Keratinocyte (primary cell): ENCODE results near the gene TFAP2D. TPM values are rescaled to one million over a fixed set of nuclear protein-coding genes. Genes with fewer than 3 reads are reported as not detected.

Experiments used
- DNase-seq: peaks from one replicate; pipeline ENCODE4 v3.0.0-alpha.2; 2011; ENCODE audit warnings: low read depth, missing footprints, low spot score
- FAIRE-seq: peaks from 2 replicates; lab custom pipeline; 2011; peaks lifted over from hg19 to GRCh38; lab: Jason Lieb, UNC
- H2AFZ ChIP-seq: 2 replicates; pipeline ENCODE4 v1.6.0; 2012; ENCODE audit warnings: low read length, control low read depth, inconsistent platforms; ENCODE audit not compliant: control insufficient read depth
- H3K27ac ChIP-seq: 2 replicates; pipeline ENCODE4 v1.5.1; 2011; ENCODE audit warnings: low read length; ENCODE audit not compliant: control insufficient read depth, insufficient read depth
- H3K27me3 ChIP-seq: 3 replicates; pipeline ENCODE4 v1.6.0; 2011; ENCODE audit warnings: low read length; ENCODE audit not compliant: control insufficient read depth, insufficient read depth; ENCODE audit errors: extremely low read depth
- H3K36me3 ChIP-seq, 2 experiments: 2 replicates in 1 of 2; 3 replicates in 1 of 2; pipeline ENCODE4 v1.5.1; 2011; ENCODE audit warnings: low read length in 2 of 2, mild to moderate bottlenecking in 1 of 2; ENCODE audit not compliant: control insufficient read depth in 2 of 2, insufficient read depth in 2 of 2; ENCODE audit errors: extremely low read depth in 1 of 2
- H3K4me1 ChIP-seq: 3 replicates; pipeline ENCODE4 v1.5.1; 2011; ENCODE audit warnings: low read length; ENCODE audit not compliant: control insufficient read depth, insufficient read depth; ENCODE audit errors: extremely low read depth
- H3K4me2 ChIP-seq: 3 replicates; pipeline ENCODE4 v1.6.0; 2011; ENCODE audit warnings: low read depth, low read length; ENCODE audit not compliant: control insufficient read depth, insufficient read depth; ENCODE audit errors: extremely low read depth
- H3K4me3 ChIP-seq, 3 experiments: fragments of 200-600 bp in 1 of 3; sonication (generic) in 1 of 3; 2 replicates in 2 of 3; 3 replicates in 1 of 3; pipeline ENCODE4 v1.5.1; 2011 to 2016; ENCODE audit warnings: low read length in 3 of 3, mild to moderate bottlenecking in 3 of 3, control low read depth in 2 of 3, inconsistent platforms in 1 of 3, low read depth in 1 of 3, mixed read lengths in 1 of 3, mixed run types in 1 of 3, moderate library complexity in 1 of 3; ENCODE audit not compliant: control insufficient read depth in 2 of 3, insufficient read depth in 2 of 3; ENCODE audit errors: extremely low read depth in 1 of 3
- H3K79me2 ChIP-seq: 2 replicates; pipeline ENCODE4 v1.6.0; 2012; ENCODE audit warnings: low read length; ENCODE audit not compliant: control insufficient read depth, insufficient read depth
- H3K9ac ChIP-seq: 3 replicates; pipeline ENCODE4 v1.6.0; 2011; ENCODE audit warnings: low read length; ENCODE audit not compliant: control insufficient read depth, insufficient read depth; ENCODE audit errors: extremely low read depth
- H3K9me1 ChIP-seq: 3 replicates; pipeline ENCODE4 v1.6.0; 2011; ENCODE audit warnings: low read length; ENCODE audit not compliant: control insufficient read depth, insufficient read depth; ENCODE audit errors: extremely low read depth
- H3K9me3 ChIP-seq: 2 replicates; pipeline ENCODE4 v1.5.1; 2012; ENCODE audit warnings: low read depth, low read length; ENCODE audit not compliant: control insufficient read depth
- H4K20me1 ChIP-seq: 3 replicates; pipeline ENCODE4 v1.6.0; 2011; ENCODE audit warnings: low read length; ENCODE audit not compliant: control insufficient read depth, insufficient read depth; ENCODE audit errors: extremely low read depth
- EZH2 ChIP-seq: IDR thresholded peaks from one replicate; pipeline ENCODE4 v1.6.1; 2012; ENCODE audit warnings: inconsistent platforms, mild to moderate bottlenecking, low read length, moderate library complexity
- dilution Hi-C: fragments of 300-500 bp; cut with MboI; formaldehyde crosslinking; loops from one replicate; pipeline ENCODE4 v1.7.0; 2020; ENCODE audit warnings: low sequenced_read_pairs; ENCODE audit not compliant: extremely low pct_ligation_motif_present
- polyA plus RNA-seq, 5 experiments: library from polyadenylated mRNA; depleted of rRNA in 3 of 5; stranded (reverse) in 3 of 5; stranded (forward) in 1 of 5; unstranded in 1 of 5; fragments of >200 nt; gene quantifications; 1 replicate in 1 of 5; 2 replicates in 3 of 5; 3 replicates in 1 of 5; pipeline versions ENCODE4 v1.2.1 to v1.2.3, GENCODE V29; 2011 to 2012; ENCODE audit warnings: missing spikeins in 2 of 5, low read depth in 1 of 5, low replicate concordance in 1 of 5
- TF ChIP-seq, protein P1 (sequence below), 3 experiments: IDR thresholded peaks in 1 of 3; conservative IDR thresholded peaks in 1 of 3; optimal IDR thresholded peaks in 1 of 3; 2 replicates in 2 of 3; 3 replicates in 1 of 3; pipeline versions ENCODE3 to v1.5.1; 2011; ENCODE audit warnings: low read length in 3 of 3, mild to moderate bottlenecking in 3 of 3, moderate library complexity in 2 of 3, control low read depth in 1 of 3, inconsistent platforms in 1 of 3; ENCODE audit not compliant: insufficient read depth in 2 of 3; ENCODE audit errors: extremely low read depth in 1 of 3

Gene TFAP2D
- polyA plus RNA-seq, 1 donor (not counting 4 experiments of a cell fraction or from before 2014, with no cell fraction given) = not detected

DNA sequence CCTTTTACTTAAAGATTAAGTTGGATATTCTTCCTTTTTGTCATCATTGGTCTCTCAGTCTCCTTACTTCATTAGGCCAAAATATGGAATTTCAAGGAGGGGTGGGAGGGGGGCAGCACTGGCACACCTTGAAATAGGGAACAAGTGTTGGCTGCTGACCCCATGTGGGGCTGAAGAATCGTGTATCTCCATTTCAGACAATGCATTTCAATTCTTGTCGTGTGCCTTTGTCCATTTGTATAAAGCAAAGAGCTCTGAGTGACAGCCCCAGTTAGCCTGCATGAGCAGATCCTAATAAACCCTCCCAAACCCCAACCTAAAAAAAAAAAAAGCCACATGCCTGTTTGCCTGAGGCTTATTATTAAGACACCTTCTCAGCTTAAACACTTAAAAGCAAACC, 1.0 kb upstream of the TFAP2D start:
- FAIRE-seq (no peak), DNase-seq (no peak)
- Histone ChIP-seq H3K9ac (no peak overlapping the region), H3K79me2 (no peaks in the 10 kb centered on the region), H3K4me3 (no peak overlapping the region), H3K36me3 (no peaks in the 10 kb centered on the region), H3K27me3 (peaks cover 98% of the 10 kb centered on the region), H3K9me1 (no peaks in the 10 kb centered on the region), H3K27ac (no peak overlapping the region), H3K4me1 (no peaks in the 10 kb centered on the region), H3K9me3 (no peaks in the 10 kb centered on the region), H4K20me1 (no peaks in the 10 kb centered on the region), H2AFZ (no peak overlapping the region), H3K4me2 (no peak overlapping the region)
- TF ChIP-seq, protein P1, sequence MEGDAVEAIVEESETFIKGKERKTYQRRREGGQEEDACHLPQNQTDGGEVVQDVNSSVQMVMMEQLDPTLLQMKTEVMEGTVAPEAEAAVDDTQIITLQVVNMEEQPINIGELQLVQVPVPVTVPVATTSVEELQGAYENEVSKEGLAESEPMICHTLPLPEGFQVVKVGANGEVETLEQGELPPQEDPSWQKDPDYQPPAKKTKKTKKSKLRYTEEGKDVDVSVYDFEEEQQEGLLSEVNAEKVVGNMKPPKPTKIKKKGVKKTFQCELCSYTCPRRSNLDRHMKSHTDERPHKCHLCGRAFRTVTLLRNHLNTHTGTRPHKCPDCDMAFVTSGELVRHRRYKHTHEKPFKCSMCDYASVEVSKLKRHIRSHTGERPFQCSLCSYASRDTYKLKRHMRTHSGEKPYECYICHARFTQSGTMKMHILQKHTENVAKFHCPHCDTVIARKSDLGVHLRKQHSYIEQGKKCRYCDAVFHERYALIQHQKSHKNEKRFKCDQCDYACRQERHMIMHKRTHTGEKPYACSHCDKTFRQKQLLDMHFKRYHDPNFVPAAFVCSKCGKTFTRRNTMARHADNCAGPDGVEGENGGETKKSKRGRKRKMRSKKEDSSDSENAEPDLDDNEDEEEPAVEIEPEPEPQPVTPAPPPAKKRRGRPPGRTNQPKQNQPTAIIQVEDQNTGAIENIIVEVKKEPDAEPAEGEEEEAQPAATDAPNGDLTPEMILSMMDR (optimal IDR thresholded peaks at IDR 0.05 in 1 of 3, IDR thresholded peaks at IDR 0.05 in 1 of 3, conservative IDR thresholded peaks at IDR 0.05 in 1 of 3; ENCODE audit: extremely low read depth in 1 of 3, insufficient read depth in 2 of 3, low read length in 3 of 3) = no peak
- no peak for TF ChIP-seq EZH2
- dilution Hi-C loops = no loop called here

DNA sequence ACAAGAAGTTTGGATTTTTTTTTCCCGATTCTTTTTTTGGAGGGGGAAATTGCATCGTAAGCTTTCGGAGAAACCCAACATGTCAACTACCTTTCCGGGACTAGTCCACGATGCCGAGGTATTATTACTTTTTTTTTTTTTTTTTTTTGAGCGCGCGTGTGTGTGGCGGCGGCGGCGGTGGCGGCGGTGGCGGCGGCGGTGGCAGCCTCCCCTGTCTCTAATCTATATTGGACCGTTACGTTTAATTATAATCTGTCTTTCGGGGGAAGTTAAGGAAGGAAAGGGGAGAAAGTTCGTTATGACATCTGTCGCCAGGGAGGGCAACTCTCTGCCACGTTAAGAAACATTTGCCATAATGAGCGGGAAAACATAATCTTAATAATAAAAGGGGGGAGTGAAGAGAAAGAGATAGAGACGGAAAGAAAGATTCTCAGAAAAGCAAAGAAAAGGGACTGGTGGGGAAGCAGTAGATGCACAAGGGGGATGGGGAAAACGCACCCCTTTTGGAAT, 706 bp downstream of the TFAP2D start:
- Histone ChIP-seq H3K4me3 (no peak overlapping the region), H3K27ac (no peak overlapping the region), H3K9me1 (no peaks in the 10 kb centered on the region), H2AFZ (no peak overlapping the region), H3K9me3 (no peaks in the 10 kb centered on the region), H3K27me3 (peaks cover 97% of the 10 kb centered on the region), H3K9ac (no peak overlapping the region), H3K4me2 (no peak overlapping the region), H3K79me2 (no peaks in the 10 kb centered on the region), H3K36me3 (no peaks in the 10 kb centered on the region), H4K20me1 (no peaks in the 10 kb centered on the region), H3K4me1 (no peaks in the 10 kb centered on the region)
- dilution Hi-C loops = no loop called here
- TF ChIP-seq, protein P1 (optimal IDR thresholded peaks at IDR 0.05 in 1 of 3, IDR thresholded peaks at IDR 0.05 in 1 of 3, conservative IDR thresholded peaks at IDR 0.05 in 1 of 3; ENCODE audit: extremely low read depth in 1 of 3, insufficient read depth in 2 of 3, low read length in 3 of 3) = no peak
- TF ChIP-seq EZH2 = no peak
- DNase-seq = no peak
- no peak for FAIRE-seq
